Astrocyte of the cerebellum (primary cell): ENCODE measurements around the gene FAM135A.

Experiments used
- DNase-seq: peaks from one replicate; pipeline ENCODE4 v3.0.0-alpha.2; 2011; ENCODE audit warnings: low read depth
- H3K4me3 ChIP-seq: 2 replicates; pipeline ENCODE4 v1.5.1; 2011; ENCODE audit warnings: mild to moderate bottlenecking, low read depth, low read length, moderate library complexity
- CTCF ChIP-seq: IDR thresholded peaks from 2 replicates; pipeline ENCODE4 v1.5.1; 2012; ENCODE audit warnings: low read length, low read depth, moderate library complexity, mild to moderate bottlenecking; ENCODE audit errors: missing control alignments
- in situ Hi-C: cut with HindIII; loops from 2 replicates; pipeline ENCODE4 v1.10.0; 2017; ENCODE audit warnings: low sequenced_read_pairs

FAM135A gene

DNA sequence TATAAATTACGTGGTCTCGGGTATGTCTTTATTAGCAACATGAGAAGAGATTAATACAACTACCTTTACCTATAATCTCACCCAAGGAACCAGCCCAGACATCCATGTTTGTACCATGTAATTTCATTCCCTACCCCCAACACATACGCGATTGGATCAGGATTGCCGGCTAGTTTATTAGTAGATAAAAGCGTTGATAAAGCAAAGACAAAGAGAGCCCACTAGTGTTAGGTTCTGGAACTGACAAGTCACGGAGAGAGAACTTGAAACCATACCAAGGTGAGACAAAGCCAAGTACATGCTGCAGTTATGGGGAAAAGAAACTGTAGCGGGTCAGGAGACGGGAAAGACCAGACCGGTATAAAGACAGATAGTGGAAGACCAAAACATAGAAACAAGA, 37.4 kb upstream of the FAM135A start:
- DNase-seq: no peak
- no peak overlapping the region for H3K4me3 ChIP-seq
- in situ Hi-C loops: no loop called here
- TF ChIP-seq CTCF: no peak

GRCh38 chr6:70376628-70377027, 36.7 kb upstream of the FAM135A start:
- in situ Hi-C loops: no loop called here
- no peak overlapping the region for H3K4me3 ChIP-seq
- TF ChIP-seq CTCF: no peak
- DNase-seq: no peak

- in situ Hi-C loops: no loop called here
- no peak for TF ChIP-seq CTCF
- DNase-seq: no peak
- H3K4me3 ChIP-seq: no peak overlapping the region
Measured at GRCh38 chr6:70377372-70377771, 35.9 kb upstream of the FAM135A start.

DNA sequence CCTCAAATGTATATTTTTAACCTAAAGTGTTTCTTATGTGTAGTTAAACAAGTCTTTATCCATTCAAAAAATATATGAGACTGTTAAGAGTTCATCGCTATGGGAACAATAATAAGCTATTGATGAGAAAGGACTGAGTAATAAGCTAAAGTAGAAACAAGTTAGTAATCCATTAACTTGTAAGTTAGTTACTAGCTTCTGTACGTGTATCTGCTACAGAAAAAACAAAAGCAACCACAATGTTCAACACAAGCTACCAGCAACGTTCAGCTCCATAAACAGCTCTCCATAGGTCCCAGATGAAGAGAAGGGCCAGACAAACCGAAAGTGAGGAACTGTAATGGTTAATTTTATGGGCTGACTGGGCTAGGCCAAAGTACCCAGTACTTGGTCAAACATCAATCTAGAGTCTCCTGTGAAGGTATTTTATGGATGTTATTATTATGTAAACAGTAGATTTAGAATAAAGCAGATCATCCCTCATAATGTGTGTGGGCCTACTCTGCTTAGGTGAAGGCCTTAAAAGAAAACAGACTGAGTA, 33.8 kb upstream of the FAM135A start:
- in situ Hi-C loops: no loop called here
- TF ChIP-seq CTCF: no peak
- H3K4me3 ChIP-seq: no peak overlapping the region
- DNase-seq: no peak

GRCh38 chr6:70380252-70380651, 33.1 kb upstream of the FAM135A start:
- no peak for DNase-seq
- H3K4me3 ChIP-seq: no peak overlapping the region
- no peak for TF ChIP-seq CTCF
- in situ Hi-C loops: no loop called here

DNA sequence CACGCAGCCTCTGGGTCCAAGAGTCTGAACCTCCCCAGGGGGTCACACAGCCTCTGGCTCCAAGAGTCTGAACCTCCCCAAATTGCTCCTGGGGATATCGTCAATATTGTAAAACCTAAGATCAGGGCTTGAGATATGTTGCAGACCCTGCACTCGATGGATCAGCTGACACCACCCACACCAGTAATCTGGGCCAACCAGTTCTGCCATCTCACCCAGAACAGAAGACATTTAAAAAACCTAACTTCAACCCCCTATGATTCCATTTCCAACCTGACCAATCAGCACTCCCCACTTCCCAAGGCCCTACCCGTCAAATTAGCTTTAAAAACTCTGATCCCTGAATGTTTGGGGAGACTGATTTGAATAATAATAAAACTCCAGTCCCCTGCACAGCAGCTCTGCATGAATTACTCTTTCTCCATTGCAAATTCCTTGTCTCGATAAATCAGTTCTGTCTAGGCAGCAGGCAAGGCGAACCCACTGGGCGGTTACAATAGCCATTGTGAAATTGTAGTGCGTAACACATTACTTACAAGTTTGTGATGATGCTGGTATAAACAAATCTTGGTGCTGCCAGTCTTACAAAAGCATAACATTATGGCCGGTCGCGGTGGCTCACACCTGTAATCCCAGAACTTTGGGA, 32.4 kb upstream of the FAM135A start:
- no peak for TF ChIP-seq CTCF
- H3K4me3 ChIP-seq: no peak overlapping the region
- in situ Hi-C loops: no loop called here
- no peak for DNase-seq
